HFF-Myc (cell line): ENCODE measurements around the gene SNX12.
A peak's percentile ranks its signal among the peaks of the same experiment; 100 is the strongest.

Experiments used
- DNase-seq: peaks from one replicate; pipeline ENCODE4 v3.0.0-alpha.2; 2011; ENCODE audit warnings: low read depth; ENCODE audit errors: extremely low read depth
- H3K4me3 ChIP-seq: replicated peaks from 2 replicates; pipeline ENCODE4 v1.5.1; 2011; ENCODE audit warnings: low read depth, mild to moderate bottlenecking, control low read depth, low read length
- CTCF ChIP-seq: IDR thresholded peaks from 2 replicates; pipeline ENCODE4 v1.5.1; 2012; ENCODE audit warnings: mild to moderate bottlenecking, low read depth, low read length, control low read depth; ENCODE audit errors: missing control alignments

SNX12 gene

GRCh38 chrX:71068044-71068918, at the start of gene SNX12:
TSS of gene SNX12 (minus strand) at chrX:71068334. CDS start at chrX:71068306, 28 bp downstream.
- peak within 1 kb of the TSS; percentile 65 for H3K4me3 ChIP-seq
- peak; percentile 78 for DNase-seq
- TF ChIP-seq CTCF, result no peak

GRCh38 chrX:71117358-71117757, 49.2 kb upstream of the SNX12 start:
- TF ChIP-seq CTCF, result no peak
- H3K4me3 ChIP-seq, result no peak overlapping the region
- no peak for DNase-seq

- no peak for DNase-seq
- no peak for TF ChIP-seq CTCF
- H3K4me3 ChIP-seq, result no peak overlapping the region
These were observed 43.8 kb upstream of the SNX12 start for GRCh38 chrX:71111921-71112431.

- no peak for DNase-seq
- no peak within 1 kb of the TSS for H3K4me3 ChIP-seq
- TF ChIP-seq CTCF, result no peak
These were observed 43.2 kb upstream of the SNX12 start, which contains the start of gene IL2RG for GRCh38 chrX:71111141-71111843. TSS of gene IL2RG (minus strand) at chrX:71111577. CDS start at chrX:71111539, 38 bp downstream.

GRCh38 chrX:71109051-71109450, 40.9 kb upstream of the SNX12 start:
- no peak for TF ChIP-seq CTCF
- DNase-seq, result no peak
- H3K4me3 ChIP-seq, result no peak overlapping the region

- H3K4me3 ChIP-seq, result no peak overlapping the region
- TF ChIP-seq CTCF, result no peak
- no peak for DNase-seq
These were observed 39.7 kb upstream of the SNX12 start for GRCh38 chrX:71107762-71108360.
